DND-41 (cell line): Measurements from ENCODE around the gene CTSW.

ENCODE experiments used
- ATAC-seq: fragments of 200-7000 bp; cut with Tn5 transposase; 3 replicates; pipeline ENCODE4 v1.9.1; 2021; ENCODE audit warnings: low read depth; ENCODE audit not compliant: insufficient read depth
- DNase-seq: peaks from one replicate; pipeline ENCODE4 v3.0.0-alpha.2; 2020
- H2AFZ ChIP-seq: 2 replicates; pipeline ENCODE4 v1.6.0; 2012; ENCODE audit warnings: low read depth, low read length
- H3K27ac ChIP-seq: 2 replicates; pipeline ENCODE4 v1.5.1; 2012; ENCODE audit warnings: low read length, inconsistent platforms
- H3K27me3 ChIP-seq: fragments of 200-600 bp; sonication (generic); 2 replicates; pipeline ENCODE4 v1.6.0; 2012; ENCODE audit warnings: low read length, mild to moderate bottlenecking, inconsistent platforms; ENCODE audit not compliant: insufficient read depth, poor library complexity
- H3K36me3 ChIP-seq: 2 replicates; pipeline ENCODE4 v1.5.1; 2012; ENCODE audit warnings: low read length, inconsistent platforms; ENCODE audit not compliant: insufficient read depth
- H3K4me1 ChIP-seq: 2 replicates; pipeline ENCODE4 v1.5.1; 2012; ENCODE audit warnings: mild to moderate bottlenecking, low read length; ENCODE audit not compliant: insufficient read depth
- H3K4me2 ChIP-seq: 2 replicates; pipeline ENCODE4 v1.6.0; 2012; ENCODE audit warnings: mild to moderate bottlenecking, moderate library complexity, low read length, inconsistent platforms; ENCODE audit not compliant: insufficient read depth
- H3K4me3 ChIP-seq, 2 experiments: fragments of 200-600 bp in 1 of 2; shearing (Covaris generic) in 1 of 2; 2 replicates each; pipeline ENCODE4 v1.5.1; 2012 to 2016; ENCODE audit warnings: inconsistent platforms in 2 of 2, low read length in 2 of 2, mild to moderate bottlenecking in 2 of 2, low read depth in 1 of 2, moderate library complexity in 1 of 2
- H3K79me2 ChIP-seq: 2 replicates; pipeline ENCODE4 v1.6.0; 2012; ENCODE audit warnings: low read length, inconsistent platforms; ENCODE audit not compliant: insufficient read depth
- H3K9ac ChIP-seq: 2 replicates; pipeline ENCODE4 v1.6.0; 2012; ENCODE audit warnings: low read depth, mild to moderate bottlenecking, inconsistent platforms, low read length, moderate library complexity
- H3K9me3 ChIP-seq: 2 replicates; pipeline ENCODE4 v1.5.1; 2012; ENCODE audit warnings: low read length, moderate library complexity, mild to moderate bottlenecking, inconsistent platforms; ENCODE audit not compliant: insufficient read depth, severe bottlenecking
- H4K20me1 ChIP-seq: 2 replicates; pipeline ENCODE4 v1.6.0; 2012; ENCODE audit warnings: low read length; ENCODE audit not compliant: insufficient read depth
- CTCF ChIP-seq: IDR thresholded peaks from 2 replicates; pipeline ENCODE4 v1.5.1; 2012; ENCODE audit warnings: borderline replicate concordance, low read length, moderate library complexity, mild to moderate bottlenecking; ENCODE audit not compliant: poor library complexity, severe bottlenecking; ENCODE audit errors: extremely low read depth
- EZH2 ChIP-seq: IDR thresholded peaks from 3 replicates; pipeline ENCODE4 v1.6.1; 2012; ENCODE audit warnings: borderline replicate concordance, low read depth, mild to moderate bottlenecking, moderate library complexity, low read length, inconsistent platforms; ENCODE audit not compliant: severe bottlenecking

The CTSW gene

GRCh38 chr11:65885231-65885630 is 5.6 kb downstream of the CTSW start:
- H3K27ac ChIP-seq = no peak overlapping the region
- no peak for ATAC-seq
- H4K20me1 ChIP-seq = peaks cover 15% of the 10 kb centered on the region
- H3K9me3 ChIP-seq = no peaks in the 10 kb centered on the region
- no peak overlapping the region for H2AFZ ChIP-seq
- TF ChIP-seq CTCF = no peak
- no peak for TF ChIP-seq EZH2
- H3K9ac ChIP-seq = no peak overlapping the region
- H3K4me1 ChIP-seq = peaks cover 53% of the 10 kb centered on the region
- H3K36me3 ChIP-seq = peaks cover 57% of the 10 kb centered on the region
- peak overlapping the region; percentile 41; the same call in 1 of the 2 replicates for H3K4me2 ChIP-seq
- no peak for DNase-seq
- H3K4me3 ChIP-seq = no peak overlapping the region
- H3K27me3 ChIP-seq = no peaks in the 10 kb centered on the region
- H3K79me2 ChIP-seq = peaks cover 21% of the 10 kb centered on the region

- Histone ChIP-seq H3K4me1 (peaks cover 59% of the 10 kb centered on the region), H3K4me2 (no peak overlapping the region), H2AFZ (no peak overlapping the region), H3K27me3 (no peaks in the 10 kb centered on the region), H4K20me1 (peaks cover 13% of the 10 kb centered on the region), H3K4me3 (no peak overlapping the region), H3K36me3 (peaks cover 57% of the 10 kb centered on the region), H3K79me2 (peaks cover 23% of the 10 kb centered on the region), H3K9me3 (no peaks in the 10 kb centered on the region), H3K27ac (no peak overlapping the region), H3K9ac (no peak overlapping the region)
- DNase-seq = no peak
- TF ChIP-seq CTCF (no peak), EZH2 (no peak)
- ATAC-seq = no peak
Observed at GRCh38 chr11:65885808-65886536, 6.3 kb downstream of the CTSW start.

- ATAC-seq = no peak
- Histone ChIP-seq H3K9ac (peak overlapping the region; percentile 75), H3K9me3 (no peaks in the 10 kb centered on the region), H3K4me3 (peak overlapping the region; percentile 42 to 71; a peak in 3 of 4 replicates), H3K27me3 (no peaks in the 10 kb centered on the region), H2AFZ (no peak overlapping the region), H3K79me2 (peaks cover 34% of the 10 kb centered on the region), H4K20me1 (peaks cover 24% of the 10 kb centered on the region), H3K4me1 (peaks cover 70% of the 10 kb centered on the region), H3K4me2 (peak overlapping the region; percentile 96), H3K36me3 (peaks cover 56% of the 10 kb centered on the region), H3K27ac (peak overlapping the region; percentile 83)
- no peak for DNase-seq
- TF ChIP-seq EZH2 = no peak
- no peak for TF ChIP-seq CTCF
Observed at GRCh38 chr11:65886826-65887722, 7.4 kb downstream of the CTSW start.
